HepG2 (cell line): ENCODE results near the gene TGIF1. TPM values are rescaled to one million over a fixed set of nuclear protein-coding genes. Genes with fewer than 3 reads are reported as not detected.
A peak's percentile ranks its signal among the peaks of the same experiment; 100 is the strongest.

ENCODE experiments used
- ATAC-seq: fragments of 200-7000 bp; cut with Tn5 transposase; 3 replicates; pipeline ENCODE4 v1.9.1; 2020; ENCODE audit warnings: mild to moderate bottlenecking, moderate library complexity
- Bru-seq: library from RNA; stranded (reverse); fragments of 400-500 nt; gene quantifications from one replicate; lab custom pipeline; 2021; lab: Mats Ljungman, UMichigan
- BruChase-seq, 2 experiments: library from RNA; stranded (reverse); fragments of 400-500 nt; gene quantifications; one replicate each; lab custom pipeline; 2021; lab: Mats Ljungman, UMichigan
- BruUV-seq: library from RNA; stranded (reverse); fragments of 400-500 nt; replicated peaks from 2 replicates; lab custom pipeline; 2021; lab: Mats Ljungman, UMichigan
- CTCF ChIA-PET: fragments of 300-600 bp; formaldehyde crosslinking; extraction: SDS; loops from one replicate; lab custom pipeline; 2021; ENCODE audit warnings: low total read pairs, inconsistent platforms, low intra/inter-chr PET ratio; lab: Yijun Ruan, JAX
- POLR2A ChIA-PET: fragments of 350-600 bp; sonication (Branson Sonifier 250); formaldehyde crosslinking; loops from one replicate; lab custom pipeline; 2020; ENCODE audit warnings: antibody characterized with exemption, inconsistent platforms; lab: Yijun Ruan, JAX
- DNase-seq: peaks from one replicate; pipeline ENCODE4 v3.0.0-alpha.2; 2015; ENCODE audit warnings: low spot score
- FAIRE-seq: peaks from 3 replicates; lab custom pipeline; 2011; peaks lifted over from hg19 to GRCh38; lab: Jason Lieb, UNC
- H2AFZ ChIP-seq: one replicate; pipeline ENCODE4 v1.6.1; 2011; ENCODE audit warnings: low read length, inconsistent platforms
- H3K27ac ChIP-seq: fragments of 300-600 bp; 3 replicates; pipeline ENCODE4 v1.8.0; 2011; ENCODE audit warnings: mixed run types, mild to moderate bottlenecking, mixed read lengths, low read length, inconsistent platforms; ENCODE audit not compliant: insufficient read depth; ENCODE audit errors: extremely low read length
- H3K27me3 ChIP-seq, 2 experiments: fragments of 200-600 bp in 1 of 2; 2 replicates in 1 of 2; 3 replicates in 1 of 2; pipeline versions ENCODE4 v1.6.0 to v1.8.0; 2011; ENCODE audit warnings: low read length in 2 of 2, mild to moderate bottlenecking in 2 of 2, moderate library complexity in 2 of 2, inconsistent platforms in 1 of 2; ENCODE audit not compliant: insufficient read depth in 2 of 2, control insufficient read depth in 1 of 2
- H3K36me3 ChIP-seq, 2 experiments: fragments of 200-600 bp in 1 of 2; replicated peaks in 1 of 2; 2 replicates in 1 of 2; 3 replicates in 1 of 2; pipeline versions ENCODE4 v1.5.1 to v1.8.0; 2011; ENCODE audit warnings: low read length in 2 of 2, inconsistent platforms in 1 of 2; ENCODE audit not compliant: insufficient read depth in 2 of 2, control insufficient read depth in 1 of 2
- H3K4me1 ChIP-seq: 2 replicates; pipeline ENCODE4 v1.5.1; 2012; ENCODE audit warnings: low read length, inconsistent platforms; ENCODE audit not compliant: insufficient read depth
- H3K4me2 ChIP-seq: 2 replicates; pipeline ENCODE4 v1.6.0; 2011; ENCODE audit warnings: low read depth, low read length, inconsistent platforms
- H3K4me3 ChIP-seq, 3 experiments: fragments of 200-600 bp in 1 of 3; sonication (generic), shearing (Covaris generic) in 1 of 3; replicated peaks in 1 of 3; 2 replicates each; pipeline ENCODE4 v1.5.1; 2011 to 2016; ENCODE audit warnings: low read length in 3 of 3, inconsistent platforms in 2 of 3, low read depth in 2 of 3, mild to moderate bottlenecking in 2 of 3, control low read depth in 1 of 3, mixed read lengths in 1 of 3; ENCODE audit not compliant: insufficient read depth in 1 of 3
- H3K79me2 ChIP-seq: one replicate; pipeline ENCODE4 v1.6.1; 2011; ENCODE audit warnings: low read length, inconsistent platforms; ENCODE audit not compliant: insufficient read depth
- H3K9ac ChIP-seq: 2 replicates; pipeline ENCODE4 v1.6.0; 2011; ENCODE audit warnings: mild to moderate bottlenecking, low read depth, low read length, inconsistent platforms; ENCODE audit not compliant: insufficient read depth
- H3K9me3 ChIP-seq: 2 replicates; pipeline ENCODE4 v1.5.1; 2012; ENCODE audit warnings: mild to moderate bottlenecking, low read length
- H4K20me1 ChIP-seq: 2 replicates; pipeline ENCODE4 v1.6.0; 2011; ENCODE audit warnings: inconsistent platforms, mild to moderate bottlenecking, low read length, moderate library complexity; ENCODE audit not compliant: insufficient read depth
- GRHL1 ChIP-seq: sonication (generic); formaldehyde crosslinking; conservative IDR thresholded peaks from 2 replicates; pipeline ENCODE4 v1.8.0; 2022; ENCODE audit warnings: missing genetic modification reagents
- KDM2A ChIP-seq: sonication (generic); formaldehyde crosslinking; IDR thresholded peaks from 2 replicates; pipeline ENCODE4 v1.4.0; 2020; ENCODE audit warnings: low read depth, missing genetic modification reagents, borderline replicate concordance
- KLF16 ChIP-seq, 2 experiments: sonication (generic) in 1 of 2; formaldehyde crosslinking in 1 of 2; IDR thresholded peaks; 2 replicates each; pipeline versions ENCODE4 v1.6.1 to v1.8.0; 2016 to 2023; ENCODE audit warnings: missing genetic modification reagents in 2 of 2, missing compliant biosample characterization in 1 of 2
- MYC ChIP-seq: sonication (generic); formaldehyde crosslinking; IDR thresholded peaks from 2 replicates; pipeline ENCODE4 v1.9.0; 2021; ENCODE audit warnings: missing genetic modification reagents, borderline replicate concordance
- SAP130 ChIP-seq: IDR thresholded peaks from 2 replicates; pipeline ENCODE4 v1.6.1; 2016; ENCODE audit warnings: low read depth
- YEATS4 ChIP-seq: sonication (generic); formaldehyde crosslinking; IDR thresholded peaks from 2 replicates; pipeline ENCODE4 v1.4.0; 2020; ENCODE audit warnings: missing genetic modification reagents, borderline replicate concordance
- ZBTB4 ChIP-seq: sonication (generic); formaldehyde crosslinking; IDR thresholded peaks from 2 replicates; pipeline ENCODE4 v1.4.0; 2020; ENCODE audit warnings: missing genetic modification reagents, mild to moderate bottlenecking, borderline replicate concordance
- ZBTB42 ChIP-seq: sonication (generic); formaldehyde crosslinking; IDR thresholded peaks from 2 replicates; pipeline ENCODE4 v1.5.0; 2020; ENCODE audit warnings: mild to moderate bottlenecking, missing genetic modification reagents
- ZNF160 ChIP-seq: sonication (generic); formaldehyde crosslinking; IDR thresholded peaks from 2 replicates; pipeline ENCODE4 v1.8.0; 2022; ENCODE audit warnings: mild to moderate bottlenecking, inconsistent platforms, missing genetic modification reagents
- ZNF263 ChIP-seq: sonication (generic); formaldehyde crosslinking; IDR thresholded peaks from 2 replicates; pipeline ENCODE4 v1.4.0; 2020; ENCODE audit warnings: missing genetic modification reagents
- ZNF878 ChIP-seq: sonication (generic); formaldehyde crosslinking; IDR thresholded peaks from 2 replicates; pipeline ENCODE4 v1.8.1; 2023; ENCODE audit warnings: mild to moderate bottlenecking, missing genetic modification reagents, moderate library complexity
- WGBS: methylation state at CpG from one replicate; pipeline ENCODE4 v1.1.6; 2017; ENCODE audit warnings: low lambda C conversion rate; 5-methylcytosine and 5-hydroxymethylcytosine counted together
- in situ Hi-C: cut with HindIII; loops from 2 replicates; pipeline ENCODE4 v1.10.0; 2017; ENCODE audit warnings: low pct_unique_long_range_greater_than_20kb; ENCODE audit not compliant: extremely low pct_ligation_motif_present
- intact Hi-C: fragments of 100-400 bp; cut with micrococcal nuclease; formaldehyde crosslinking; loops from one replicate; pipeline ENCODE4 v1.10.0; 2022; ENCODE audit not compliant: unreplicated experiment
- long read RNA-seq, 2 experiments: library from RNA in 1 of 2; library from polyadenylated mRNA in 1 of 2; stranded (forward) in 1 of 2; unstranded in 1 of 2; transcript quantifications; one replicate each; pipeline ENCODE4 v2.0.0, GENCODE V29; 2019 to 2022
- polyA minus RNA-seq, 3 experiments: library from RNA; depleted of rRNA, polyadenylated mRNA; stranded (reverse); fragments of >200 nt; gene quantifications; 2 replicates each; pipeline ENCODE4 v1.2.3, GENCODE V29; 2011; ENCODE audit warnings: low replicate concordance in 1 of 3
- polyA plus RNA-seq, 8 experiments: library from polyadenylated mRNA; depleted of rRNA in 3 of 8; stranded (reverse) in 7 of 8; unstranded in 1 of 8; fragments of >200 nt; fragmentation: Illumina TruSeq in 4 of 8; extraction: Trizol in 4 of 8; gene quantifications; 2 replicates each; pipeline versions ENCODE4 v1.2.1 to v1.2.3, GENCODE V29; 2011 to 2016; ENCODE audit warnings: low read depth in 4 of 8, missing spikeins in 1 of 8, mixed read lengths in 1 of 8; ENCODE audit not compliant: insufficient read depth in 1 of 8
- total RNA-seq, 5 experiments: library from RNA; depleted of rRNA; stranded (reverse); fragments of >200 nt; fragmentation: Illumina TruSeq; extraction: Trizol; gene quantifications; 2 replicates each; pipeline ENCODE4 v1.2.3, GENCODE V29; 2016; ENCODE audit warnings: low read depth in 1 of 5

TGIF1 gene
- total RNA-seq (2016; rRNA removed; fragmentation: Illumina TruSeq; extraction: Trizol) (44.0 and 50.0 TPM in 2 replicates), polyA plus RNA-seq (2011; rRNA removed) (76.1 and 76.3 TPM in 2 replicates), polyA minus RNA-seq (2011; rRNA and poly(A)+ RNA removed; ENCODE audit: low replicate concordance) (89.5 and 113 TPM in 2 replicates), Bru-seq, nascent RNA (percentile 80 among the genes with signal in this experiment), BruChase-seq, experiment 1, labeled RNA remaining after a 6-hour chase (percentile 56 among the genes with signal in this experiment), BruChase-seq, experiment 2, labeled RNA remaining after a 2-hour chase (percentile 63 among the genes with signal in this experiment)
- total RNA-seq (2016; cell fraction: cytosol; rRNA removed; fragmentation: Illumina TruSeq; extraction: Trizol; ENCODE audit: low read depth) = 15.3 and 17.9 TPM in 2 replicates
- 39.7 and 48.5 TPM in 2 replicates for total RNA-seq (2016; cell fraction: insoluble cytoplasmic fraction; rRNA removed; fragmentation: Illumina TruSeq; extraction: Trizol)
- total RNA-seq (2016; cell fraction: membrane; rRNA removed; fragmentation: Illumina TruSeq; extraction: Trizol) = 31.9 and 33.8 TPM in 2 replicates
- 48.5 and 49.4 TPM in 2 replicates for total RNA-seq (2016; cell fraction: nucleus; rRNA removed; fragmentation: Illumina TruSeq; extraction: Trizol)
- polyA plus RNA-seq (2011; cell fraction: cytosol; rRNA removed) = 82.7 and 83.0 TPM in 2 replicates
- polyA plus RNA-seq (2011; cell fraction: nucleus; rRNA removed) = 170 and 172 TPM in 2 replicates
- polyA plus RNA-seq (2012) = 35.4 and 51.3 TPM in 2 replicates
- 8.5 and 8.6 TPM in 2 replicates for polyA plus RNA-seq (2016; cell fraction: cytosol; fragmentation: Illumina TruSeq; extraction: Trizol; ENCODE audit: low read depth)
- polyA plus RNA-seq (2016; cell fraction: insoluble cytoplasmic fraction; fragmentation: Illumina TruSeq; extraction: Trizol; ENCODE audit: low read depth) = 37.9 and 44.1 TPM in 2 replicates
- 16.3 and 18.7 TPM in 2 replicates for polyA plus RNA-seq (2016; cell fraction: membrane; fragmentation: Illumina TruSeq; extraction: Trizol; ENCODE audit: low read depth)
- 82.0 and 82.8 TPM in 2 replicates for polyA plus RNA-seq (2016; cell fraction: nucleus; fragmentation: Illumina TruSeq; extraction: Trizol; ENCODE audit: insufficient read depth, low read depth)
- polyA minus RNA-seq (2011; cell fraction: cytosol; rRNA and poly(A)+ RNA removed) = 43.2 and 45.1 TPM in 2 replicates
- 66.8 and 68.0 TPM in 2 replicates for polyA minus RNA-seq (2011; cell fraction: nucleus; rRNA and poly(A)+ RNA removed)
- long read RNA-seq, experiment 1, transcript TGIF1-202 (3 exons, 2,076 nt) = major isoform, 18 of 35 reads
- long read RNA-seq, experiment 1, partial matches to known transcripts = 0 of 35 reads
- long read RNA-seq, experiment 1, other reads (novel, unspliced or antisense) = 5 of 35 reads
- long read RNA-seq, experiment 2, transcript TGIF1-212 (3 exons, 563 nt) = minor isoform, 6 of 54 reads
- long read RNA-seq, experiment 2, transcript TGIF1-202 (3 exons, 2,076 nt) = major isoform, 34 of 54 reads
- long read RNA-seq, experiment 2, partial matches to known transcripts = 0 of 54 reads
- long read RNA-seq, experiment 2, other reads (novel, unspliced or antisense) = 7 of 54 reads

GRCh38 chr18:3450012-3450798, at the start of gene TGIF1:
Gene TGIF1, plus strand, starts transcription at chr18:3450172. Its CDS starts 318 bp downstream, at chr18:3450490.
- H3K9me3 ChIP-seq = no peaks in the 10 kb centered on the region
- H2AFZ ChIP-seq = no peak within 1 kb of the TSS
- ATAC-seq (peak; percentile 42), DNase-seq (peak; percentile 63), FAIRE-seq (no peak)
- H3K4me3 ChIP-seq = peak within 1 kb of the TSS; percentile 93
- ChIA-PET POLR2A (interaction anchor here (1.0 to 5.8 kb wide), 6 partner anchors 9 to 215 kb away, joined by 3 to 79 read pairs (median 17); no protein-coding TSS in a partner anchor), CTCF (no interaction called here)
- peak within 1 kb of the TSS; percentile 99 for H3K4me2 ChIP-seq
- H3K79me2 ChIP-seq = peaks cover 62% of the 10 kb centered on the region
- H4K20me1 ChIP-seq = peaks cover 8% of the 10 kb centered on the region
- intact Hi-C loops = no loop called here
- BruUV-seq = TSS peak; percentile 38
- H3K36me3 ChIP-seq = no peaks in the 10 kb centered on the region
- peak within 1 kb of the TSS; percentile 90 for H3K27ac ChIP-seq
- in situ Hi-C loops = loop anchor here (5.0 to 25.0 kb wide), 5 partner anchors 142 to 388 kb away; no protein-coding TSS in a partner anchor
- no peaks in the 10 kb centered on the region; a peak in 1 of 5 replicates for H3K27me3 ChIP-seq
- H3K4me1 ChIP-seq = peaks cover 25% of the 10 kb centered on the region
- 0% methylated on average over 20 of the region's 71 CpGs for WGBS
- H3K9ac ChIP-seq = peak within 1 kb of the TSS; percentile 96
- TF ChIP-seq SAP130 (CRISPR knock-in tag) (peak; percentile 75), GRHL1 (CRISPR knock-in tag) (no peak), KDM2A (CRISPR knock-in tag) (peak; percentile 35; the same call in 1 of the 2 replicates), MYC (CRISPR knock-in tag) (peak; percentile 60), ZNF878 (CRISPR knock-in tag) (peak; percentile 62; the same call in 1 of the 2 replicates), YEATS4 (CRISPR knock-in tag) (peak; percentile 10; the same call in 1 of the 2 replicates), ZBTB42 (CRISPR knock-in tag) (no peak; the same call in 1 of the 2 replicates), KLF16 (CRISPR knock-in tag; IDR thresholded peaks at IDR 0.05) (no peak), ZNF160 (no peak), ZNF263 (CRISPR knock-in tag) (peak; percentile 55), ZBTB4 (CRISPR knock-in tag) (no peak)
